Breast epithelium (tissue), 3 donors: ENCODE data around the gene EZH1.

ENCODE experiments used
- POLR2A ChIP-seq: fragments of 450-650 bp; IDR thresholded peaks from one replicate; pipeline ENCODE4 v1.6.1; 2016; ENCODE audit warnings: antibody characterized with exemption, mild to moderate bottlenecking, moderate library complexity
- POLR2AphosphoS5 ChIP-seq, 3 donors: sonication (generic); formaldehyde crosslinking; IDR thresholded peaks; one replicate each; pipeline ENCODE4 v1.6.1; 2017; ENCODE audit warnings: antibody characterized with exemption in 3 of 3
- TF ChIP-seq, protein P1 (sequence below), 3 donors: fragments of 450-650 bp; IDR thresholded peaks; one replicate each; pipeline ENCODE4 v1.5.1; 2016 to 2017; ENCODE audit warnings: antibody characterized with exemption in 3 of 3, mild to moderate bottlenecking in 3 of 3, moderate library complexity in 3 of 3

DNA sequence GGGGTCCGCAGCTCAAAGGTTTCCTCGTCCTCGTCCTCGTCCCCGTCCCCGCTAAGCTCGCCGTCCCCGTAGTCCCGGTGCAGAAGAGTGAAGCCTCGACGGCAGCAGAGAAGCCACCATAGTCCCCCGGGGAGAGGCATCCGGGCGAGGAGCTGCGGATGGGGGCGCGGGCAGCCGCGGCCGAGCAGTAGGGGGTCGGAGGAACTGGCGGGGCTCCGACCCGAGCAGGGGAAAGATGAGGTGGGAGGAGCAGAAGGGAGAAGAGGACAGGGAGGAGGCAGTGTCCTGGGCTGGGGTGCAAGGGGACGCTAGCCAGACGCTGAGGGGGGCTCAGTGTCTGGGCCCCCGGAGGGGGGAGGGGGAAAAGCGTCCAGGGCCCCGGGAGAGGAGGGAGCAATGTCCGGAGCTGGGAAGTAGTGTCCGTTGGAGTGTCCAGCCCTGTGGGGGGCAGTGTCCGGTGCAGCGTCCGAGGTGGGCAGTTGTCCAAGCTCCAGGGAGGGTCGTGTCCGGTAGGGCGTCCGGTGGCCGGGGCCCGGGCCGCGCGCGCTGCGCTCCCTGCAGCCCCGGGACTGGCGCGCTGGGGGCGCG is 68.3 kb downstream of the EZH1 start, which contains the start of gene PLEKHH3:
- TF ChIP-seq, protein P1, sequence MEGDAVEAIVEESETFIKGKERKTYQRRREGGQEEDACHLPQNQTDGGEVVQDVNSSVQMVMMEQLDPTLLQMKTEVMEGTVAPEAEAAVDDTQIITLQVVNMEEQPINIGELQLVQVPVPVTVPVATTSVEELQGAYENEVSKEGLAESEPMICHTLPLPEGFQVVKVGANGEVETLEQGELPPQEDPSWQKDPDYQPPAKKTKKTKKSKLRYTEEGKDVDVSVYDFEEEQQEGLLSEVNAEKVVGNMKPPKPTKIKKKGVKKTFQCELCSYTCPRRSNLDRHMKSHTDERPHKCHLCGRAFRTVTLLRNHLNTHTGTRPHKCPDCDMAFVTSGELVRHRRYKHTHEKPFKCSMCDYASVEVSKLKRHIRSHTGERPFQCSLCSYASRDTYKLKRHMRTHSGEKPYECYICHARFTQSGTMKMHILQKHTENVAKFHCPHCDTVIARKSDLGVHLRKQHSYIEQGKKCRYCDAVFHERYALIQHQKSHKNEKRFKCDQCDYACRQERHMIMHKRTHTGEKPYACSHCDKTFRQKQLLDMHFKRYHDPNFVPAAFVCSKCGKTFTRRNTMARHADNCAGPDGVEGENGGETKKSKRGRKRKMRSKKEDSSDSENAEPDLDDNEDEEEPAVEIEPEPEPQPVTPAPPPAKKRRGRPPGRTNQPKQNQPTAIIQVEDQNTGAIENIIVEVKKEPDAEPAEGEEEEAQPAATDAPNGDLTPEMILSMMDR (IDR thresholded peaks at IDR 0.05), result no peak
- TF ChIP-seq POLR2AphosphoS5 (IDR thresholded peaks at IDR 0.05), result peak in 2 of 3 donors; percentile 7 to 9
- peak; percentile 46 for TF ChIP-seq POLR2A
